Duodenal mucosa (tissue), 2 donors: ENCODE results near the gene TNFSF10.

Experiments used
- H3K27ac ChIP-seq: one replicate; pipeline ENCODE4 v1.7.0; 2013; ENCODE audit warnings: low read depth, low read length
- H3K27me3 ChIP-seq, 2 donors: one replicate each; pipeline ENCODE4 v1.7.0; 2013; ENCODE audit warnings: low read length in 2 of 2, control low read depth in 1 of 2; ENCODE audit not compliant: insufficient read depth in 2 of 2, control insufficient read depth in 1 of 2
- H3K36me3 ChIP-seq, 2 donors: one replicate each; pipeline ENCODE4 v1.7.0; 2013; ENCODE audit warnings: low read length in 2 of 2, control low read depth in 1 of 2; ENCODE audit not compliant: insufficient read depth in 2 of 2, control insufficient read depth in 1 of 2
- H3K4me1 ChIP-seq, 2 donors: one replicate each; pipeline ENCODE4 v1.7.0; 2013; ENCODE audit warnings: low read length in 2 of 2, control low read depth in 1 of 2; ENCODE audit not compliant: insufficient read depth in 2 of 2, control insufficient read depth in 1 of 2
- H3K4me3 ChIP-seq, 2 donors: one replicate each; pipeline ENCODE4 v1.7.0; 2013; ENCODE audit warnings: low read length in 2 of 2, low read depth in 1 of 2
- H3K9ac ChIP-seq, 2 donors: one replicate each; pipeline ENCODE4 v1.7.0; 2013; ENCODE audit warnings: low read length in 2 of 2, low read depth in 1 of 2
- H3K9me3 ChIP-seq, 2 donors: one replicate each; pipeline ENCODE4 v1.7.0; 2013; ENCODE audit warnings: low read length in 2 of 2, control low read depth in 1 of 2; ENCODE audit not compliant: control insufficient read depth in 1 of 2

TNFSF10 gene

GRCh38 chr3:172461530-172462138 lies 61.6 kb downstream of the TNFSF10 start:
- Histone ChIP-seq H3K27me3 (no peaks in the 10 kb centered on the region), H3K4me3 (no peak overlapping the region), H3K4me1 (no peaks in the 10 kb centered on the region)

GRCh38 chr3:172456404-172456803 lies 66.8 kb downstream of the TNFSF10 start:
- H3K9ac ChIP-seq, result no peak overlapping the region
- no peak overlapping the region for H3K27ac ChIP-seq
- peaks cover 0 to 3% of the 10 kb centered on the region in 2 donors for H3K27me3 ChIP-seq
- H3K36me3 ChIP-seq, result no peaks in the 10 kb centered on the region
- H3K9me3 ChIP-seq, result no peaks in the 10 kb centered on the region
- H3K4me1 ChIP-seq, result no peaks in the 10 kb centered on the region
- H3K4me3 ChIP-seq, result no peak overlapping the region

More at GRCh38 chr3:172461530-172462138, 61.6 kb downstream of the TNFSF10 start:
- no peaks in the 10 kb centered on the region for H3K36me3 ChIP-seq
- no peak overlapping the region for H3K27ac ChIP-seq
- no peak overlapping the region for H3K9ac ChIP-seq
- no peaks in the 10 kb centered on the region for H3K9me3 ChIP-seq
